DND-41 (cell line): ENCODE results near the gene SLC37A3.

ENCODE experiments used
- ATAC-seq: fragments of 200-7000 bp; cut with Tn5 transposase; 3 replicates; pipeline ENCODE4 v1.9.1; 2021; ENCODE audit warnings: low read depth; ENCODE audit not compliant: insufficient read depth
- DNase-seq: peaks from one replicate; pipeline ENCODE4 v3.0.0-alpha.2; 2020
- H2AFZ ChIP-seq: 2 replicates; pipeline ENCODE4 v1.6.0; 2012; ENCODE audit warnings: low read depth, low read length
- H3K27ac ChIP-seq: 2 replicates; pipeline ENCODE4 v1.5.1; 2012; ENCODE audit warnings: low read length, inconsistent platforms
- H3K27me3 ChIP-seq: fragments of 200-600 bp; sonication (generic); 2 replicates; pipeline ENCODE4 v1.6.0; 2012; ENCODE audit warnings: low read length, mild to moderate bottlenecking, inconsistent platforms; ENCODE audit not compliant: insufficient read depth, poor library complexity
- H3K36me3 ChIP-seq: 2 replicates; pipeline ENCODE4 v1.5.1; 2012; ENCODE audit warnings: low read length, inconsistent platforms; ENCODE audit not compliant: insufficient read depth
- H3K4me1 ChIP-seq: 2 replicates; pipeline ENCODE4 v1.5.1; 2012; ENCODE audit warnings: mild to moderate bottlenecking, low read length; ENCODE audit not compliant: insufficient read depth
- H3K4me2 ChIP-seq: 2 replicates; pipeline ENCODE4 v1.6.0; 2012; ENCODE audit warnings: mild to moderate bottlenecking, moderate library complexity, low read length, inconsistent platforms; ENCODE audit not compliant: insufficient read depth
- H3K4me3 ChIP-seq, 2 experiments: fragments of 200-600 bp in 1 of 2; shearing (Covaris generic) in 1 of 2; 2 replicates each; pipeline ENCODE4 v1.5.1; 2012 to 2016; ENCODE audit warnings: inconsistent platforms in 2 of 2, low read length in 2 of 2, mild to moderate bottlenecking in 2 of 2, low read depth in 1 of 2, moderate library complexity in 1 of 2
- H3K79me2 ChIP-seq: 2 replicates; pipeline ENCODE4 v1.6.0; 2012; ENCODE audit warnings: low read length, inconsistent platforms; ENCODE audit not compliant: insufficient read depth
- H3K9ac ChIP-seq: 2 replicates; pipeline ENCODE4 v1.6.0; 2012; ENCODE audit warnings: low read depth, mild to moderate bottlenecking, inconsistent platforms, low read length, moderate library complexity
- H3K9me3 ChIP-seq: 2 replicates; pipeline ENCODE4 v1.5.1; 2012; ENCODE audit warnings: low read length, moderate library complexity, mild to moderate bottlenecking, inconsistent platforms; ENCODE audit not compliant: insufficient read depth, severe bottlenecking
- H4K20me1 ChIP-seq: 2 replicates; pipeline ENCODE4 v1.6.0; 2012; ENCODE audit warnings: low read length; ENCODE audit not compliant: insufficient read depth
- EZH2 ChIP-seq: IDR thresholded peaks from 3 replicates; pipeline ENCODE4 v1.6.1; 2012; ENCODE audit warnings: borderline replicate concordance, low read depth, mild to moderate bottlenecking, moderate library complexity, low read length, inconsistent platforms; ENCODE audit not compliant: severe bottlenecking
- TF ChIP-seq, protein P1 (sequence below): IDR thresholded peaks from 2 replicates; pipeline ENCODE4 v1.5.1; 2012; ENCODE audit warnings: borderline replicate concordance, low read length, moderate library complexity, mild to moderate bottlenecking; ENCODE audit not compliant: poor library complexity, severe bottlenecking; ENCODE audit errors: extremely low read depth

The SLC37A3 gene

GRCh38 chr7:140398821-140399220, 491 bp upstream of the SLC37A3 start:
- H2AFZ ChIP-seq: peak overlapping the region; percentile 82
- H3K79me2 ChIP-seq: peaks cover 42% of the 10 kb centered on the region
- no peaks in the 10 kb centered on the region for H3K27me3 ChIP-seq
- peak overlapping the region; percentile 78 for H3K4me2 ChIP-seq
- ATAC-seq (no peak), DNase-seq (no peak)
- H3K27ac ChIP-seq: no peak overlapping the region
- H3K36me3 ChIP-seq: no peaks in the 10 kb centered on the region
- peak overlapping the region; percentile 90; the same call in 1 of the 2 replicates for H3K9ac ChIP-seq
- peak overlapping the region in 1 of 2 experiments; percentile 90; a peak in 1 of 4 replicates for H3K4me3 ChIP-seq
- peaks cover 28% of the 10 kb centered on the region for H3K4me1 ChIP-seq
- TF ChIP-seq, protein P1, sequence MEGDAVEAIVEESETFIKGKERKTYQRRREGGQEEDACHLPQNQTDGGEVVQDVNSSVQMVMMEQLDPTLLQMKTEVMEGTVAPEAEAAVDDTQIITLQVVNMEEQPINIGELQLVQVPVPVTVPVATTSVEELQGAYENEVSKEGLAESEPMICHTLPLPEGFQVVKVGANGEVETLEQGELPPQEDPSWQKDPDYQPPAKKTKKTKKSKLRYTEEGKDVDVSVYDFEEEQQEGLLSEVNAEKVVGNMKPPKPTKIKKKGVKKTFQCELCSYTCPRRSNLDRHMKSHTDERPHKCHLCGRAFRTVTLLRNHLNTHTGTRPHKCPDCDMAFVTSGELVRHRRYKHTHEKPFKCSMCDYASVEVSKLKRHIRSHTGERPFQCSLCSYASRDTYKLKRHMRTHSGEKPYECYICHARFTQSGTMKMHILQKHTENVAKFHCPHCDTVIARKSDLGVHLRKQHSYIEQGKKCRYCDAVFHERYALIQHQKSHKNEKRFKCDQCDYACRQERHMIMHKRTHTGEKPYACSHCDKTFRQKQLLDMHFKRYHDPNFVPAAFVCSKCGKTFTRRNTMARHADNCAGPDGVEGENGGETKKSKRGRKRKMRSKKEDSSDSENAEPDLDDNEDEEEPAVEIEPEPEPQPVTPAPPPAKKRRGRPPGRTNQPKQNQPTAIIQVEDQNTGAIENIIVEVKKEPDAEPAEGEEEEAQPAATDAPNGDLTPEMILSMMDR: no peak
- no peak for TF ChIP-seq EZH2
- H4K20me1 ChIP-seq: peaks cover 6% of the 10 kb centered on the region; the same call in 1 of the 2 replicates
- no peaks in the 10 kb centered on the region for H3K9me3 ChIP-seq

DNA sequence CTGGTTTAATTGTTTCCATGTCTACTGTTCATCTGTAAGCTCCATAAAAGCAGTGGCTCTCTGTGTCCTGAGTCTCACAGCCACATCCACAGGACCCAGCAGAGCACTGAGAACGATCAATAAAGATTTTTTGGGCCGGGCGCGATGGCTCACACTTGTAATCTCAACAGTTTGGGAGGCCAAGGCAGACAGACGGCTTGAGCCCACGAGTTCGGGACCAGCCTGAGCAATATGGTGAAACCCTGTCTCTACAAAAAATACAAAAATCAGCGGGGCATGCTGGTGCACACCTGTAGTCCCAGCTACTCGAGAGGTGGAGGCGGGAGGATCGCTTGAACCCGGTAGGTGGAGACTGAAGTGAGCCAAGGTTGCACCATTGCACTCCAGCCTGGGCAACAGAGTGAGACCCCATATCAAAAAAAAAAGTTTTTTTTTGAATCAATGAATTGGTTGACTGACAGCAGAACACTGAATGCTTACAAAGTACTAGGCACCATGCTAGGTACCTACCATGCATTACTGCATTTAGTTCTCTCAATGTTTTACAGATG, 4.5 kb downstream of the SLC37A3 start:
- H3K27ac ChIP-seq: no peak overlapping the region
- ATAC-seq (no peak), DNase-seq (no peak)
- H2AFZ ChIP-seq: no peak overlapping the region
- H4K20me1 ChIP-seq: peaks cover 42% of the 10 kb centered on the region; the same call in 1 of the 2 replicates
- no peak overlapping the region for H3K4me2 ChIP-seq
- peaks cover 3% of the 10 kb centered on the region; the same call in 1 of the 2 replicates for H3K36me3 ChIP-seq
- TF ChIP-seq EZH2: no peak
- TF ChIP-seq, protein P1: no peak
- H3K9ac ChIP-seq: no peak overlapping the region
- no peaks in the 10 kb centered on the region for H3K27me3 ChIP-seq
- peaks cover 84% of the 10 kb centered on the region for H3K79me2 ChIP-seq
- H3K9me3 ChIP-seq: no peaks in the 10 kb centered on the region
- H3K4me1 ChIP-seq: peaks cover 56% of the 10 kb centered on the region
- H3K4me3 ChIP-seq: no peak overlapping the region

GRCh38 chr7:140391634-140392033, 6.7 kb downstream of the SLC37A3 start:
- H3K4me2 ChIP-seq: no peak overlapping the region
- H3K27me3 ChIP-seq: no peaks in the 10 kb centered on the region
- 0 out of 3 replicates have a peak, but pooled peaks have one; percentile 35 for ATAC-seq
- H3K4me1 ChIP-seq: peaks cover 41% of the 10 kb centered on the region
- no peaks in the 10 kb centered on the region for H3K9me3 ChIP-seq
- no peak overlapping the region for H2AFZ ChIP-seq
- H3K27ac ChIP-seq: no peak overlapping the region
- no peak overlapping the region for H3K4me3 ChIP-seq
- H3K79me2 ChIP-seq: peaks cover 82% of the 10 kb centered on the region
- TF ChIP-seq, protein P1: no peak
- no peak for TF ChIP-seq EZH2
- peaks cover 48% of the 10 kb centered on the region; the same call in 1 of the 2 replicates for H4K20me1 ChIP-seq
- DNase-seq: no peak
- no peak overlapping the region for H3K9ac ChIP-seq
- peaks cover 3% of the 10 kb centered on the region; the same call in 1 of the 2 replicates for H3K36me3 ChIP-seq
